ENCODE results near the gene NTSR1.

DNA sequence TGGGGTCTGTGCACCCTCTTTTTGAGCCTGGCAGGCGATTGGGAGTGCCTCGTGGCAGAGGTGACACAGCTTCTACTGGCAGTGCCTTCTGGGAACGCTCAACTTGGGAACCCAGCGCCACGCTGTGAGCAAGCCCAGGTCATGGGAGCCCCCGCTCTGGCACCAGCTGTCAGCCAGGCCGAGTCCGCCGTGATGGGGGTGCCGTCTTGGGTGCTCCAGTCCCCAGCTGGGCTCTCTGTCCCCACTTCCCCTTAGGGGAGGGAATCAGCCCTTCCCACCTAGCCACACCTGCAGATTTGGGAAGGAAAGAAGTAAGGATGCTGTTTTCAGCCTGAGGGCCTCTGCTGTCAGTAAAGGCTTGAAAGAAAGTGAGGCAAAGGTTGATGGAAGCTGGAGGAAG, 31.0 kb upstream of the NTSR1 start:
- TF ChIP-seq POLR2A (IDR thresholded peaks at IDR 0.05), result no peak
- TF ChIP-seq, protein P1, sequence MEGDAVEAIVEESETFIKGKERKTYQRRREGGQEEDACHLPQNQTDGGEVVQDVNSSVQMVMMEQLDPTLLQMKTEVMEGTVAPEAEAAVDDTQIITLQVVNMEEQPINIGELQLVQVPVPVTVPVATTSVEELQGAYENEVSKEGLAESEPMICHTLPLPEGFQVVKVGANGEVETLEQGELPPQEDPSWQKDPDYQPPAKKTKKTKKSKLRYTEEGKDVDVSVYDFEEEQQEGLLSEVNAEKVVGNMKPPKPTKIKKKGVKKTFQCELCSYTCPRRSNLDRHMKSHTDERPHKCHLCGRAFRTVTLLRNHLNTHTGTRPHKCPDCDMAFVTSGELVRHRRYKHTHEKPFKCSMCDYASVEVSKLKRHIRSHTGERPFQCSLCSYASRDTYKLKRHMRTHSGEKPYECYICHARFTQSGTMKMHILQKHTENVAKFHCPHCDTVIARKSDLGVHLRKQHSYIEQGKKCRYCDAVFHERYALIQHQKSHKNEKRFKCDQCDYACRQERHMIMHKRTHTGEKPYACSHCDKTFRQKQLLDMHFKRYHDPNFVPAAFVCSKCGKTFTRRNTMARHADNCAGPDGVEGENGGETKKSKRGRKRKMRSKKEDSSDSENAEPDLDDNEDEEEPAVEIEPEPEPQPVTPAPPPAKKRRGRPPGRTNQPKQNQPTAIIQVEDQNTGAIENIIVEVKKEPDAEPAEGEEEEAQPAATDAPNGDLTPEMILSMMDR (IDR thresholded peaks at IDR 0.05), result no peak

All from heart left ventricle (tissue), 13 donors.